Measurements from ENCODE around the gene STIP1. TPM values are rescaled to one million over a fixed set of nuclear protein-coding genes. Genes with fewer than 3 reads are reported as not detected.

The STIP1 gene
- total RNA-seq, 1 donor from 2014 or later = 125 TPM

DNA sequence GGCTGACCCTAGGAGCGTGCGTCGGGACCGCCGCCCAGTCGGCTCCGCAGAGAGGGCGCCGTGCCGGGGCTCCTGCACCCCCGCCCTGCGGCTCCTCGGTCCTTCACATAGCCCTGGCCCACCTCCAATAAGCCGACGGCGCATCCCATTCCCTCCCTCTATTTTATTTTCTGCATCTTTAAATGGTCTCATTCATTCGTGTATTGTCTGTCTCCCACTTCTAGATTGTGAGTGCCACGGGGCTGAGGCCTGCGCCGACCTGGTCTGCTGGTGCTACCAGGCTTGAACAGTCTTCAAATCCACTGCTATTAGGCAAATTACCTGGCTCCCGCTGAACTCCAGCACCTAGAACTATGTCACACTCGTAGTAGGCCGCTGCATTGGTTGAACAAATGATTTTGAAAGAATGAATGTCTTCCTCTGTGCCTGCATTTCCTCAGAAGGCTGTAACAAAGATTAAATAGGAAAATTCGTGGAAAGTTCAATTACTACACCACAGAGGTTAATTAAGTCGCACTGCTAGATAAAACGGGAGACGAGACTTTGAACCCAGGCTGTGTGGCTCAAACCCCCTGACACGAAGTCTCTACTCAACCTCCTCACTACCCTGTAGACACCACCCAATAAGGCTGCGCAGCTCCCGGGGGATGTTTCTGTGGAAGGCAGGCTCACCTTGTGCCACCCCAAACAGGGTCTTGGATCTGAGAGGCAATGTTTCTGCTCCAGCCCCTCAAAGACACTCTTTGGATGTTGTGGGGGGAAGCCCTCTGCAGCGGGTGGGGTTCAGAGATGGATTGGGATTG lies 62.0 kb downstream of the STIP1 start:
- peaks cover 13% of the 10 kb centered on the region for H3K36me3 ChIP-seq
- peak overlapping the region; percentile 94 for H3K4me3 ChIP-seq
- H3K4me1 ChIP-seq = peaks cover 42% of the 10 kb centered on the region
- DNase-seq (no peak), ATAC-seq (peak in 1 of 2 donors; percentile 3)
- H3K27me3 ChIP-seq (ENCODE audit: low read depth) = no peaks in the 10 kb centered on the region
- intact Hi-C loops (cut with DNase I) = no loop called here
- TF ChIP-seq, protein P1, sequence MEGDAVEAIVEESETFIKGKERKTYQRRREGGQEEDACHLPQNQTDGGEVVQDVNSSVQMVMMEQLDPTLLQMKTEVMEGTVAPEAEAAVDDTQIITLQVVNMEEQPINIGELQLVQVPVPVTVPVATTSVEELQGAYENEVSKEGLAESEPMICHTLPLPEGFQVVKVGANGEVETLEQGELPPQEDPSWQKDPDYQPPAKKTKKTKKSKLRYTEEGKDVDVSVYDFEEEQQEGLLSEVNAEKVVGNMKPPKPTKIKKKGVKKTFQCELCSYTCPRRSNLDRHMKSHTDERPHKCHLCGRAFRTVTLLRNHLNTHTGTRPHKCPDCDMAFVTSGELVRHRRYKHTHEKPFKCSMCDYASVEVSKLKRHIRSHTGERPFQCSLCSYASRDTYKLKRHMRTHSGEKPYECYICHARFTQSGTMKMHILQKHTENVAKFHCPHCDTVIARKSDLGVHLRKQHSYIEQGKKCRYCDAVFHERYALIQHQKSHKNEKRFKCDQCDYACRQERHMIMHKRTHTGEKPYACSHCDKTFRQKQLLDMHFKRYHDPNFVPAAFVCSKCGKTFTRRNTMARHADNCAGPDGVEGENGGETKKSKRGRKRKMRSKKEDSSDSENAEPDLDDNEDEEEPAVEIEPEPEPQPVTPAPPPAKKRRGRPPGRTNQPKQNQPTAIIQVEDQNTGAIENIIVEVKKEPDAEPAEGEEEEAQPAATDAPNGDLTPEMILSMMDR (IDR thresholded peaks at IDR 0.05) = no peak
- H3K27ac ChIP-seq = peak overlapping the region; percentile 79
- no peaks in the 10 kb centered on the region for H3K9me3 ChIP-seq

- TF ChIP-seq, protein P1 (IDR thresholded peaks at IDR 0.05) = no peak
- Histone ChIP-seq H3K27ac (no peak overlapping the region), H3K4me3 (no peak overlapping the region), H3K36me3 (peaks cover 7% of the 10 kb centered on the region), H3K4me1 (peaks cover 45% of the 10 kb centered on the region), H3K27me3 (ENCODE audit: low read depth) (no peaks in the 10 kb centered on the region), H3K9me3 (no peaks in the 10 kb centered on the region)
- intact Hi-C loops (cut with DNase I) = no loop called here
- DNase-seq (no peak), ATAC-seq (no peak)
These were observed 62.6 kb downstream of the STIP1 start for GRCh38 chr11:64248578-64248977.

DNA sequence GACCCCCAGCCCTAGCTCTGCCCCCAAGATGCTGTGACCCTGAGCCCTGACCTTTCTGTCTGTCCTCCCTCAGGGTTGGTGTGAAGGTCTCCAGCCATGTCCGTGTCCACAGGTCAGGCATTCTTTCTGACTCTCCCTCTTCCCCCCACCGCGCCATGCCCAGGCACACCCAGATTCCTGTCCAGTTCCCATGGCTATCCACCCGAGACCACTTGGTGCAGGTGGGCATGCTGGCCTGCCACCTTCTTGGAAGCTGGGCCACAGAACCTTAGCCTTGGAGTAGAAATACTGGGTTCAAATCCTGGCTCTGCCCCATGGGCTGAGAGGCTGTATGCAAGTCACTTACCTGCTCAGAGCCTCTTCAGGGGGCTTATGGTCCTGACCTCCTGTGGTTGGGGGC lies 63.1 kb downstream of the STIP1 start:
- Histone ChIP-seq H3K27ac (no peak overlapping the region), H3K9me3 (no peaks in the 10 kb centered on the region), H3K27me3 (ENCODE audit: low read depth) (no peaks in the 10 kb centered on the region), H3K4me1 (peaks cover 48% of the 10 kb centered on the region), H3K4me3 (no peak overlapping the region), H3K36me3 (peaks cover 3% of the 10 kb centered on the region)
- intact Hi-C loops (cut with DNase I) = no loop called here
- DNase-seq (no peak), ATAC-seq (no peak)
- TF ChIP-seq, protein P1 (IDR thresholded peaks at IDR 0.05) = no peak

GRCh38 chr11:64249563-64250414 lies 63.8 kb downstream of the STIP1 start:
- Histone ChIP-seq H3K4me1 (peaks cover 46% of the 10 kb centered on the region), H3K27ac (no peak overlapping the region), H3K27me3 (ENCODE audit: low read depth) (no peaks in the 10 kb centered on the region), H3K36me3 (peaks cover 6% of the 10 kb centered on the region), H3K4me3 (no peak overlapping the region), H3K9me3 (no peaks in the 10 kb centered on the region)
- TF ChIP-seq, protein P1 (IDR thresholded peaks at IDR 0.05) = no peak
- intact Hi-C loops (cut with DNase I) = no loop called here
- ATAC-seq (no peak), DNase-seq (no peak)

DNA sequence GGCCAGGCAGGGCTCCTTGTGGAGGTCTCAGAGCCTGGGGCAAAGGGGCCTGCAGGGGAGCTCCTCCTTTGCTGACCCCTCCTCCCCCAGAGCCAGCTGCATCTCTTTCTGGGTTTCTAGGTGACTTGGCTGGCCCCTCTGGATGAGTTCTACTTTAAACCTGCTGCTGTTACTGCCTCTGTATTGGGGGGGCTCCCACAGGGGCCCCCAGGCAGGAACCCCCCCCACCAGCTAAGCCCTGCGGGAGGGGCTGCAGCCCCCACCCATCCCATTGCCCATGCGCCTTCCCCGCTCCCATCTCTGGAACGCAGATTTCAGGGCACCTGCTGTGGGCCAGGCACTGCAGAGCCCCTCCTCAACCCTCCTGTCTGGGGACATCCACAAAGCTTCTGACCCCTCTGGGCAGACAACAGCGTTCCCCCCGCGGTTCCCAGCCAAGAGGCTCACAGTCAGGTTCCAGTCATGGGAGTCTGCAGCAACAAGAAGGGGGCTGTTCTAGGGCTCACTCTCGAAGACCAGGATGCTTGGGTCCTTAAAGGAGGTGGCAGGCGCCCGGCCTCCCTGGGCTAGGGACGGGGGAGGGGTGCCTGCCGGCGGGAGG lies 64.5 kb downstream of the STIP1 start:
- Histone ChIP-seq H3K9me3 (no peaks in the 10 kb centered on the region), H3K4me3 (peak overlapping the region; percentile 91), H3K36me3 (peaks cover 13% of the 10 kb centered on the region), H3K4me1 (peaks cover 39% of the 10 kb centered on the region), H3K27me3 (ENCODE audit: low read depth) (no peaks in the 10 kb centered on the region), H3K27ac (no peak overlapping the region)
- TF ChIP-seq, protein P1 (IDR thresholded peaks at IDR 0.05) = no peak
- DNase-seq = no peak
- ATAC-seq = no peak
- intact Hi-C loops (cut with DNase I) = no loop called here
